ENCODE results near the gene CRIM1.

CRIM1 gene

GRCh38 chr2:36462311-36462935 lies 106.8 kb downstream of the CRIM1 start:
- FAIRE-seq, result no peak

- no peak for FAIRE-seq
These were observed 107.8 kb downstream of the CRIM1 start for GRCh38 chr2:36463365-36463764.

DNA sequence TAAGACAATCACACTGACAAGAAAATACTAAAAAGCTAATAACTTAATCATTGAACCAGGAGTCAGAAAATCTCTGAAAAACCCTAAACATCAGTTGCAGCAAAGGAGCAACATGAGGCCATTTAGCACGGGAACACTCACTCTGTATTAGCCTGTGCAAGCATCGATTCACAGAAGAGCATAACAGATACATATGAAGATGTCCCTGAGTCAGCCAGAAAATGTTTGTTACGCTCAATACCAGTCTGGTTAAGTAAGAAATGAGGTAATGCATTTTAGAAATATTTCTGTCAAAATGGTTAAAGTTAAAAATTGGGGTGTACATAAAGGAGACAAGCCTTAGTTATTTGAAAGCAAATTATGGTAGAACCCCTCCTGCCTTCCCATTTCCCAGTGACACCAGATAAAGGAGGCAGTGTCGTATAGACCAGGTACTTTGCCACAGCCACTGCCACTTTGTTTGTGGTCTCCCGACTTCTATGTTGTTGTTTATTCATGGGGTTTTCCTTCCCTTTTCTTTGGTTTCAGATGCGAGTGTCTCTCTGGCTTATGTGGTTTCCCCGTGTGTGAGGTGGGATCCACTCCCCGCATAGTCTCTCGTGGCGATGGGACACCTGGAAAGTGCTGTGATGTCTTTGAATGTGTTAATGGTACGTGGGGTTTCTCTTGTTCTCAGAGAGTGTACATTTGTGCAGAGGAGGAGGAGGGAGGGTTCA lies 108.6 kb downstream of the CRIM1 start:
- FAIRE-seq, result no peak

- no peak for FAIRE-seq
These were observed 110.6 kb downstream of the CRIM1 start for GRCh38 chr2:36466135-36466534.

DNA sequence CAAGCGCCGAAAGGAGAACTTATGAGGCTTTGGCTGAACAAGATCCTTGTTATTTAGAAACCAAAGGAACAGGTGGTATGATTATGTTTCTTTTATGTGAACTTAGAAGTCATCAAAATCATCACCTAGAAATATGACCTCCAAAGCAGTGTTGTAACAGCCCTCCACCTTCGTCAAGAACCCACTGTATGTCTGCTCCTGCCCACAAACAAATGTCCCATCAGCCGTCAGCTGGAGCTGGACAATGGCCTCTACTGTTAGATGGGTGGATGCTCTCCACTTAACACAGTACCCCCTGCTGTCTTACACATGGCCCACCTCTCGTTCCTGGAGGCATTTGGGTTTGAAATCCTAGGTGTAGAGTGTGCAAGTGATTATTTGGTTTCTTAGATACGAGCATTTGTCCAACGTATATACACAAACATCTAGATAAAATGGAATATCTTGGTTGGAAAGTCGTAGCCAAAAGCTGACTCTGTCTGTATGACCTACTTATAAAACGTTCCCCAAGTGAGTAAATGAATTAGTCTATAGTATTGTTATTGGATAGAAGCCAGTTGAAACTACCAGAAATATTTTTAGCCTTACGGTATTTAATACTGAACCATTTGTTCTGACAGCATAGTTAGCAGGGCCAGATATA lies 113.0 kb downstream of the CRIM1 start:
- FAIRE-seq, result no peak

DNA sequence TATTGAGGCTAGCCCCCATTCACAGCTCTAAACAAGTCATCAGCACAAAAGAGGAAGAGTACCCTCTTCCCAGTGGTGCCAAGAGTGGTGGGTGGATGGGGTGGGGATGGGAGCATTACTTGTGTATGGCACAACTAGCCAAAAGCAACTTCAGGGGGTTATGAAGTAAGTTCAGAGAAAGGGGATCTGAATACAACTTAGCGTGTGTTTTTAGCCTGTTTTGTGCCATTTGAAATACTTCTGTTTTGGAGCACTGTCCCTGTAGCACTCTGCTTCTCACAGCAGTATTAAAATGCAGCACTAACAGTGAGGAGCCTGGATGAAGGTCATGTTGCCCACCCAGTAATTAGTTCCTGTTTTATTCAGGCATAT lies 113.5 kb downstream of the CRIM1 start:
- FAIRE-seq, result no peak

DNA sequence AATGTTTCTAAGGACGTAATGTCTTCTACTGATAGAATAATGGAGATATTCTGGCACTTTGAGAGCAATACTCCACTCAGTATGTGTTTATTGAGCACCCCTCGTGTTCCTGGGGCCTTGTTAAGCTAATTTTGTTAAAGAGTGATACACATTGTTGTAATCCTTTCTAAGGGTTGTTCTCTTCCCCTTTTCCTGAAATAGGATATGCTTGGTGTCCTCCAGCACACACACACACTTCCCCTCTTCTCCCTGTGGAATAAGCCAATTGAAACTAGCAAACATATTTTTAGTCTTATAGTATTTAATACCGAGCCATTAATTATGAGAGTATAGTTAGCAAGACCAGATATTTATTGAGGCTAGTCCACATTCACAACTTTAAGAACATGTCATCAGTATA lies 114.1 kb downstream of the CRIM1 start:
- FAIRE-seq, result no peak

- FAIRE-seq, result no peak
These were observed 117.7 kb downstream of the CRIM1 start for GRCh38 chr2:36473230-36473629.

DNA sequence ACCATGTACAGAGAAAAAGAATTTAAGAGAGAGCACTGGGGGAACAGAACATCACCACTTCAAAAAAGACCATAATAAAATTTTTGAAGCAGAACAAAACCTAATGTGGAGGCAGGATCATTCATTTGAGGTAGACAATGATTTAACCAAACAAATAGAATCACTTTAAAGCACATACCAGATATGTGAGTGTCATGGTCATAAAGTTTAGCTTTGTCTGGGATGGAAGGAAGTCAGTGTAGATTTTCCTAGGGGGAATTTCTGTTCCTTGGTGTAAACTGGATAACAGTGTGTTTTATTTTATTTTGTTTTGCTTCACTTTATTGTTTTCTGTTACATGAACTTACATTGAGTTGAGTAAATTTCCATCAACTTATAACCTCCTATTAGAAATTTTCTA lies 120.8 kb downstream of the CRIM1 start:
- FAIRE-seq, result no peak

GRCh38 chr2:36477315-36477714 lies 121.7 kb downstream of the CRIM1 start:
- no peak for FAIRE-seq

DNA sequence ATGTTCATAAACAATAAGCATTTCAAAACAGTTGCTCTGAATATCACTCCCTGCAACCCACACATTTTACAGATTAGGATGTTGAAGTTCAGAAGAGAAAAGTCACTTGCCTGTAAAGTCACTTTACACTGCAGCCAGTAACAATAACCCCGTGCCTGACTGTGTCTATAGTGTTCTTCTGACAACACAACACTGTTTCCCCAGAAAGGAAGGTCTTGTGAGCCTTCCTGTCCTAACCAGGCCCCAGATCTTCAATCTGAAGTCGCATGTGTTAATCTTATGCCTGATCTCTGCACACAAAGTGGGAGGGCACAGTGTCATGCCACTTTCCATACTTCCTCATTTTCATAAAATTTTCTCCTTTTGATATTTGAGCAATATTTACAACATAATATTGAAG lies 122.2 kb downstream of the CRIM1 start:
- no peak for FAIRE-seq

- FAIRE-seq, result no peak
These were observed 122.8 kb downstream of the CRIM1 start for GRCh38 chr2:36478332-36478738.

DNA sequence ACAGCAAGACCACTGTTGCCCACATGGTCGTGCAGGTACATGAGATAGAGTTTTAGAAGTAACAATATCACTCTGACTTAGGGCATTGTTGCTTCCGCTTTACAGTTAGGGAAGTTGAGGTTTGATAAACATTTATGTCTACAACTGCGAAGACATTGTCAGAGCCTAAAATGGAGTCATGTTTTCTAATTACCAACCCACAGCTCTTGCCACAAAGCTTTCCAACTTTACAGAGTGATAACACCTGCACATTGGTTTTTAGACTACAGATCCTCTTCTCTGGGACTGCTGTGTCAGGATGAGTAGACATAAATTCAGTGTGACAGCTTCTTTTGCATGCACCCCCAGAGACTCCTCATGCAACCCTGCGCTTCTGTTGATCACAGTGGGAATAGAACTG lies 123.4 kb downstream of the CRIM1 start:
- FAIRE-seq, result no peak

DNA sequence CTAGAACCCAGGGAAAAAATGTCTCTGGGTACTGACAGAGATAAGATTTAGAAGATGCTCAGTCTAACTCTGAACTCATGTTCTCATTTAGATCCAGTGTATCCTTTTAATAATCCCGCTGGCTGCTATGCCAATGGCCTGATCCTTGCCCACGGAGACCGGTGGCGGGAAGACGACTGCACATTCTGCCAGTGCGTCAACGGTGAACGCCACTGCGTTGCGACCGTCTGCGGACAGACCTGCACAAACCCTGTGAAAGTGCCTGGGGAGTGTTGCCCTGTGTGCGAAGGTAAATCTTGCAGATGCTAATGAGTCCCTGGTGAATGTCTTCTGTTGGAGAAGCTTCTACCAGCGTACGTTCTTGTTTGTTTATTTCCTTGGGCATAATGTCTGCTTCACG lies 123.8 kb downstream of the CRIM1 start:
- no peak for FAIRE-seq

DNA sequence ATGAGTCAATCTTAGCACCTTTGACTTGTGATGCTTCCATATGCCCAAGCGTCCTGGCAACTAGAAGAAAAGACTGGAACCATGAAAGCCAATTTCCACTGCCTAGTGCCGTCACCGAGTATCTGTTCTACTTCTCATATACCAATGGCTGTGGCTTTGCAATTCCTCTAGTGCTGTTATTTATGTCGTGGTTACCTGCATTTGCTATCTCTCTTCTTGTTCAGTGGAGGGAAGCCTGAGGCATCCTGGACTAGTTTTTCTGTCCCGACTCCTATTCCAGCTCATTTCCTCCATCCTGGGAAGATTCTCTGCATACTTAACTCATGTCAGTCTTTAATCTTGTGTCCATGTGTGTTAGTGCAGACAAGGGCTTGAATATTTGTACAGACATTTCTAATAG lies 124.5 kb downstream of the CRIM1 start:
- FAIRE-seq, result no peak

GRCh38 chr2:36480636-36481035 lies 125.1 kb downstream of the CRIM1 start:
- FAIRE-seq, result no peak

- FAIRE-seq, result no peak
These were observed 126.1 kb downstream of the CRIM1 start for GRCh38 chr2:36481709-36482108.

DNA sequence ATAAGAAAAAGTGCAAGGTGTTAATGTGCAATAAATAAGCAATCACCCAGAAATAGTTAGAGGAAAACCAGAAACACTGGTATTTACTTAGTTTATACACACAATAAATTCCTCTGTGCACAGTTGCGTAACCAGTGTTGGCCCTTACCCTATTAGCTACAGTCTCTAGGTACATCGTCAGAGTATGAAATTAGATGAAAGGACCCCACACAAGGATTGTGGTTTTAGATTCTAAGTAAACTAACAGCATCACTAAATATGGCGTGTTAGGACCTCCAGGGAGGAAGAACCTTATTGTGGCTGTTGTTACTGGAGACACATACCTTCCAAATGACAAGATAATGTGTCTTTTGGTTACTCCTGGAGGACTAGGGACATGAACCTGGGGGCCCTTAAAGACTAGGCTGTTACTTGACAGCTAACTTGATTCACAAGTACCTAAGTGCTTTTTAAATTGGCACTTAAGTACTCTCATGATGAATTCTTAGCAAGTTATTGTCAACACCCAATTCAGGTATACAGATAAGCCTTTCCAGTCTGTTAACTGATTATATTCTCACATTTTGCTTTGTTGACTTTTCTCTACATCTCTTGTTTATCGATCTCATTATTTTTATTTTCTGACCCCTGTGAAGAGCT lies 127.1 kb downstream of the CRIM1 start:
- FAIRE-seq, result no peak

- FAIRE-seq, result no peak
These were observed 127.7 kb downstream of the CRIM1 start for GRCh38 chr2:36483290-36483689.

DNA sequence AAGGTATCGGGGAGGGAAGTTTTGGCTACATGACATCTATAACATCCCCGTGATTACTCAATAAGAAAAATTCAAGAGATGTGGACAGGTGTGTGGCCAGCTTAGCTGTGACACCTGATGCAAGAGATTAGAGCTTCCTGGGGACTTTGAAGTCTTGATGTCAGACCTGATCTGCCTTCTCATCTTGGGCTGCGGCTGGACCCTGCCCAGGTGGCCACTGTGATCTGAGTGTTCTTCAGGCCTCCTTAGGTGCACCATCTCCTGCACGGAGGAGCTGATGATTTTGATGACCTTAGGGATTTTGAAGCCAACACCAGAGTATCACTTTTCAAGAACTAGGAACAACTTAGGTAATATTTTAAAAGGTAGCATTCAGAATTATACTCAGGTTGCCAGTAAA lies 128.9 kb downstream of the CRIM1 start:
- FAIRE-seq, result no peak

GRCh38 chr2:36485521-36485920 lies 129.9 kb downstream of the CRIM1 start:
- FAIRE-seq, result no peak

DNA sequence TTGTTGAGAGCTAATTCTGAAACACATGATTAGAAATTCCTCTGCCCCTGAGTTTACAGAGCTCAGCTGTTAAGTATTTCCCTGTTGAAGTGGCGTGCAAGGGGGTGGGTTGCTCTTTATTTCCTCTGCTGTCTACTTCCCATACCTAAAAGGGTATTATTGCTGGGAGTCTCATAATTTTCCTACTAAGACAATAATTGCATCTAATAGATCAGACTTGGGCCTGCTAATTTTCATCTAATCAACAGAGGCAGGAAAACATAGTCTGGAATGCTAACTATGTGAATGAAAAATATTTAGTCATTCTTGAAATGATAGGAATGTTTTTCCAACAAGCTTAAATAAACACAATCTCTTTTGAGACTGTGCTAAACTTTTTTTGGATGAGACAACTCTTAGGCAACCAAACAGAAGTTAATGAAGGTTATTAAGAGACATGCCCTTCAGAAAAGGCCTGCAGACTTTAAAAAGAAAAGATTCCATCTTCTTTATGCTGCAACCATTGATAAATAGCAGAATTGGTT lies 131.0 kb downstream of the CRIM1 start:
- no peak for FAIRE-seq

DNA sequence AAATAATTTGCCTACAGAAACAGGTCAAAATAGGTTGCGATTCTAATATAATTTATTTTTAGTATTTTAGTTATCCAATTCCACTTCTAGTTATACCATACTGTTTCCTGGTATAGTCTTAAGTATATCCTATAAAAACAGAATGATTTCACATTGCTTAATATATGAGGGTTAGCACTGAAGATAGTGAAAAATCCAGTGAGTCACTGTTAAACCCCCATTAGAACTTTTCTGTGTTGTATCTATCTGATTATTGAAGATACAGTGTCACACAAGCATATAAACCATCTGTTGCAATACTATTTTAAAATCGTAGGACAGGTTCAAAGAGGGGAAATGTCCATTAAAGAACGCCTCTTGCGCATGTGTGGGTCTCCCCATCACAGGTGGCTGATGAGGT lies 132.4 kb downstream of the CRIM1 start:
- no peak for FAIRE-seq

DNA sequence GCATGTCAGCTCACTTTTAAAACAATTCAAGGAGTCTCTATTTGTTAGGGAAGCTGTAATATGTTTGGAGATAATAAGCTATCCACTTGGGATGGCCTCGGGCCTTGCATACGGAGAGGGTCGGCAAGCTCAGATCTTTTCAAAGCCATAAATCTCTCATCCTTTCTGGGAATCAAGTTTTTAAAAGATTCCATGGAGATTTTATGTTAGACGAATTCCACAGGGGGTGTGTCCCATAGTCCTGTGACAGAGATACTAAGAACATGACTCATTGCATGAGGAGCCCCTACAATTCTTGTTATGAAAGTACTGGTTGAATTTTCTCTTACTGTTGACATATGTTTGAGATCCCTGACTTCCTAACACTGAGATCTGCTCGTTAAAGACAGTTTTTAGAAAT lies 133.7 kb downstream of the CRIM1 start:
- FAIRE-seq, result no peak
